AG09319 (cell line): ENCODE results near the gene TMPRSS9.
"Not testable (repeated sequence)": the region's sequence is repeated elsewhere in the genome, so short reads cannot be mapped to it uniquely, and the experiment has no call there.

Source experiments
- DNase-seq: peaks from one replicate; pipeline ENCODE4 v3.0.0-alpha.2; 2010; ENCODE audit warnings: low read depth; ENCODE audit errors: extremely low read depth
- TF ChIP-seq, protein P1 (sequence below): IDR thresholded peaks from 2 replicates; pipeline ENCODE4 v1.5.1; 2011; ENCODE audit warnings: low read depth, mild to moderate bottlenecking, inconsistent platforms, low read length, moderate library complexity

TMPRSS9 gene

DNA sequence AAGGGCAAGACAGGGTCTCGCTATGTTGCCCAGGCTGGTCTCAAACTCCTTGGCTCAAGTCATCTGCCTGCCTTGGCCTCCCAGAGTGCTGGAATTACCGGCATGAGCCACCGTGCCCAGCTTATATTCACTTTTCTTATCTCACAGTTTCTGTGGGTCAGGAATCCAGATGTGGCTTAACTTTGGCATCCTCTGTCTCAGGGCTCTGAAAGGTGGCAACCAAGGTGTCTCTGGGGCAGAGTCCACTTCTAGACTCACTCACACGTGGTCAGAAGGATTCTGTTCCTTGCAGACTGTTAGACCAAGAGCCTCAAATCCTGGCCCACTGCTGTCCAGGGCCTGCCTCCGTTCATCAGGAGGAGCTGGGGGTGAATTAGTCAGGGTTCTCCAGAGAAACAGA is 104.3 kb downstream of the TMPRSS9 start:
- TF ChIP-seq, protein P1, sequence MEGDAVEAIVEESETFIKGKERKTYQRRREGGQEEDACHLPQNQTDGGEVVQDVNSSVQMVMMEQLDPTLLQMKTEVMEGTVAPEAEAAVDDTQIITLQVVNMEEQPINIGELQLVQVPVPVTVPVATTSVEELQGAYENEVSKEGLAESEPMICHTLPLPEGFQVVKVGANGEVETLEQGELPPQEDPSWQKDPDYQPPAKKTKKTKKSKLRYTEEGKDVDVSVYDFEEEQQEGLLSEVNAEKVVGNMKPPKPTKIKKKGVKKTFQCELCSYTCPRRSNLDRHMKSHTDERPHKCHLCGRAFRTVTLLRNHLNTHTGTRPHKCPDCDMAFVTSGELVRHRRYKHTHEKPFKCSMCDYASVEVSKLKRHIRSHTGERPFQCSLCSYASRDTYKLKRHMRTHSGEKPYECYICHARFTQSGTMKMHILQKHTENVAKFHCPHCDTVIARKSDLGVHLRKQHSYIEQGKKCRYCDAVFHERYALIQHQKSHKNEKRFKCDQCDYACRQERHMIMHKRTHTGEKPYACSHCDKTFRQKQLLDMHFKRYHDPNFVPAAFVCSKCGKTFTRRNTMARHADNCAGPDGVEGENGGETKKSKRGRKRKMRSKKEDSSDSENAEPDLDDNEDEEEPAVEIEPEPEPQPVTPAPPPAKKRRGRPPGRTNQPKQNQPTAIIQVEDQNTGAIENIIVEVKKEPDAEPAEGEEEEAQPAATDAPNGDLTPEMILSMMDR, result no peak
- DNase-seq, result no peak

DNA sequence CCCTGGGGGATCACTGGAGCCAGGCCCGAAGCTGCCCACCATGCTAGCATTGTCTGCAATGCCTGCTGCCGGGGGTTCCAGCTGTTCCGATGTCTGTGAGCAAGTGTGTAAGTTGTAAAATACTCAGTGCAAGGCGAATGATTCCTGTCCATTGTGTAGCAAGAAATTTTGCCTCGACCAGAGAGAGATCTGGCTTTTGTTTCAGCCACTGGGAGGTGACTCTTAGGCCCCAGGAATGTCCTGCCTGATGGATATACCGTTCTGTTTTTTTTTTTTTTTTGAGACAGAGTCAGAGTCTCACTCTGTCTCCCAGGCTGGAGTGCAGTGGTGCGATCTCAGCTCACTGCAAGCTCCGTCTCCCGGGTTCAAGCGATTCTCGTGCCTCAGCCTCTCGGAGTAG is 108.5 kb downstream of the TMPRSS9 start:
- no peak for DNase-seq
- TF ChIP-seq, protein P1, result no peak

DNA sequence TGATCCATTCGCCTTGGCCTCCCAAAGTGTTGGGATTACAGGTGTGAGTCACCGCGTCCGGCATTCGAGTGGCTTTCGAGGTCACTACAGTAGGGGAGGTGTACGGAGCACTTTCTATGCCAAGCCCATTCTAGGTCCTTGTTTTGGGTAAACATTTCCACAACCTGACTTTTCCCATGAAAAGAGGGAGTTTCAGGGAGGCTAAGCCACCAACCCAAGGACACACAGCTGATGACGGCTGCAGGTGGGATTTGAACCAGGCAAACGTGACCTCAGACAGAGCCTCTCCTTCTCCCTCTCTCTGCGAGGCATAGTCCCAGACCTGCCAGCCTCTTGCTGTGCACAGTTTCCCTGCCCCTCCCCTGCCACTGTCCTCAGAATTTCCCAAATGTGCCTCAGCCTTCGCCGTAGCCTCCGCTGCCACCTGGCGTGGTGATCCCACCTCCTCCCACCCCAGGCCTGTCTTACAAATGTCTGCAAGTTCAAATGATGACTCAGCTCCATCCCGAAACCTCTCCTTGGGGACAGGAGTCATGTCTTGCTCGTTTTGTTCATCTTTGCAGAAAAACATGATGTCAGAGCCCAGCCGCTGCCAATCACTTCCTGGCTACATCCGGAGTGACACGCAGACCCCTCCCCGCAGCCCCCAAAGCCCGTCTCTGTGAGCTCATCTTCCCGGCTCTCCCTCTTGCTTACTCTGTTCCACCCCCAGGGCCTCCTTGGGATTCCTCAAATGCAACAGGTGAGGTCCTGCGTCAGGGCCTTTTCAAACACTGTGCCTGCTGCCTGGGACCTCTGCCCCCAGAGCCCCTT is 109.2 kb downstream of the TMPRSS9 start:
- TF ChIP-seq, protein P1, result no peak

DNA sequence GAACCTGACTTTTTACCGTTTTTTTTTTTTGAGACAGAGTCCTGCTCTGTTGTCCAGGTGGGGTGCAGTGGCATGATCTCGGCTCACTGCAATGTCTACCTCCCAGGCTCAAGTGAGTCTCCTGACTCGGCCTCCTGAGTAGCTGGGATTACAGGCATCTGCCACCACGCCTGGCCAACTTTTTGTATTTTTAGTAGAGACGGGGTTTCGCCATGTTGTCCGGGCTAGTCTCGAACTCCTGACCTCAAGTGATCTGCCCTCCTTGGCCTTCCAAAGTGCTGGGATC is 109.8 kb downstream of the TMPRSS9 start:
- DNase-seq, result not testable (repeated sequence)

More for the DNA sequence above, 109.2 kb downstream of the TMPRSS9 start:
- DNase-seq, result no peak

DNA sequence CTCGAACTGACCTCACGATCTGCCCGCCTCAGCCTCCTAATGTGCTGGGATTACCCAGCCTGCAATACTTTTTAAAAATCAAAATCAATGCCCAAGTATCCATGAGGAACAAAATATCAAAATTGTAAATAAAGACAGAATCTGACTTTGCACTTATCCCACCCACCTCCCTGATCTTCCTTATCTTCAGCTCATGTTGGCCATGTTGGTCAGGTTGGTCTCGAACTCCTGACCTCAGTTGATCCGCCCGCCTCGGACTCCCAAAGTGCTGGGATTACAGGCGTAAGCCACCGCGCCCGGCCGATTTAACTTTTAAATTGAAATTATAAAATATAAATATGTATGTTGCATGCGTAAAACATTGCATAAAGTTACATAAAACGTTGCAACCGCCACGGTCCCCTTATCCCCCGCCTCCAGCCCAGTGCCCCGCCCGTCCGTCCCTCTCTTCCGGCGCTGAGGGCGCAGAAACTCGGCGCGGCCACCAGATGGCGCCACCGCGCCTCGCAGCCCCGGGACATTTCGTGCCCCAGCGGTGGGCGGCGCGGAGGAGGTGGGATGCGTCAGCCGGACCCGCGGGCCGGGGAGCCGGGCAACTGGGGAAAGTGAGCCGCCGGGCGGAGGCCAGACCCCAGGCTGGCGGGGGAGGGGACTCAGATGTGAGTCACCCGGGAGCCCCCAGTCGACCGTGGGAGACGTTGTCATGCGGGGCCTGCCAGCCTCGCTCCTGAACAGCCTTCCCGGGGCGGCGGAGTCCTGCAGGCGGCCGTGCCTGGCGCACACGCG is 114.4 kb downstream of the TMPRSS9 start:
- TF ChIP-seq, protein P1, result peak; percentile 76
- DNase-seq, result no peak

DNA sequence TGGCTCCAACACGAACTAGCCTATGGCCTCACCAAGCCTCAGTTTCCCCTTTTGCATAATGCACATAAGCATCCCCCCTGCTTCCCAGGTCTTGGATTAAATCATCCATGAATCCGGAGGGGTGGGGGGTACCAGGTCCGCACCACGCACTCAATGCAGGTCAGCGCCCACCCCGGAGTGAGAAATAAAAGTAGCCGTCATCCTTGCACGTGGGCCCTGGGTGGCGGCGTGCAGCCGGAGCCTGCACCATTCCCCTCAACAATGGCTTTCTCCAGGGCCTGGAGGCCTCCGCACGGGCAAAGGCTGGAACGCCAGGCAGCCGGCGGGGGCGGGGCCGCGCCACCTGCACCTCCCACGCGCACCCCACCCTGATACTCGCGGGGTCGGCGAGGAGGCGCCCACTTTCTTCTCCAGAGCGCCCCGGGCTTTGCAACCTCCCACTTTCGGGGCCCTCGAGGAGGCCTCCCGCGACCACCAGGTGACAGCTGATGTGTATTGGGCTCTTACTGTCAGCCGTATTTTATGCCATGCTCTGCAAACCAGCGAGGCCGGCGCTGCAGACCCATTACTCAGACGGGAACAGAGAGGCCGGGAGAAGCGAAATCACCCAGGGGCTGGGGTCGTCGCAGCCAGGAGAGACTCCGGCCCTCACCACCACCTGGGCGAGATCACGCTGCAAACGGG is 115.1 kb downstream of the TMPRSS9 start:
- DNase-seq, result no peak
- TF ChIP-seq, protein P1, result no peak; the same call in 1 of the 2 replicates
